ENCODE measurements around the gene TBC1D5.
"Not testable (repeated sequence)": the region's sequence is repeated elsewhere in the genome, so short reads cannot be mapped to it uniquely, and the experiment has no call there.

The TBC1D5 gene

DNA sequence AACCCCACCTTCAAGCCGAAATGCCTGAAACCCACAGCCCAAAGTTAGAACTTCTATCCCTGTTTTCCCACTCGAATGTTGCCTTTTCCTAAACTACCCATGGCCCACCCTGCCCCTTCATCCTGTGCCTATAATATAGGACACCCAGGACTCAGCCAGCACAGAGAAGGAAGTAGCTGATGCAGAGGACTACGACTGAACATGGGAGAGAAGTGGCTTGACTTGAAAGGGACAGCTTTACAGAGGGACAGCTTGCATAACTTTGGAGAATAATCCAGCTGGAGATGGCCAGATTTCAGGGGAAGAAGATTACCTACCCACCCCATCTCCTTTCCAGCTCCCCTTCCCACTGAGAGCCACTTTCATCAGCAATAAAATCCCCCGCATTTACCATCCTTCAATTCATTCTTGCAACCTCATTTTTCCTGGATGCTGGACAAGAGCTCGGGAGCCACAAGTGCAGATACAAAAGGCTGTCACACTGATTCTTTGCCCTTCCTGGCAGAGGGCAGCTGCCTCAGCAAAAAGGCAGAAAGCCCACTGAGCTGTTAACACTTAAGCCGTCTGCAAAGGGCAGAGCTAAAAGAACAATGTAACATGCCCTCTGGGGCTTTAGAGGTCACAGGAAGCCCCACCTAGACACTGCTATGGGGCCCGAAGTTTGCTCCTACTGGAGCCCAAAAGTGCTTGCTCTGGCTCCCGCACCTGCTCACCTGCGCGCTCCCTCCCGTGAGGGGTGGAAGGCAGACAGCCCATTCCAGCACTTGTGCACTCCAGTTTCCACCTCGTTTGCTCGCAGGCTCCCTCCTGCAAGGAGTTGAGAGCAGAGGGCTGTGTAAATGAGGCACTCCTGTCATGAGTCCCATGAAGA lies 224.0 kb downstream of the TBC1D5 start:
- no peak for DNase-seq

DNA sequence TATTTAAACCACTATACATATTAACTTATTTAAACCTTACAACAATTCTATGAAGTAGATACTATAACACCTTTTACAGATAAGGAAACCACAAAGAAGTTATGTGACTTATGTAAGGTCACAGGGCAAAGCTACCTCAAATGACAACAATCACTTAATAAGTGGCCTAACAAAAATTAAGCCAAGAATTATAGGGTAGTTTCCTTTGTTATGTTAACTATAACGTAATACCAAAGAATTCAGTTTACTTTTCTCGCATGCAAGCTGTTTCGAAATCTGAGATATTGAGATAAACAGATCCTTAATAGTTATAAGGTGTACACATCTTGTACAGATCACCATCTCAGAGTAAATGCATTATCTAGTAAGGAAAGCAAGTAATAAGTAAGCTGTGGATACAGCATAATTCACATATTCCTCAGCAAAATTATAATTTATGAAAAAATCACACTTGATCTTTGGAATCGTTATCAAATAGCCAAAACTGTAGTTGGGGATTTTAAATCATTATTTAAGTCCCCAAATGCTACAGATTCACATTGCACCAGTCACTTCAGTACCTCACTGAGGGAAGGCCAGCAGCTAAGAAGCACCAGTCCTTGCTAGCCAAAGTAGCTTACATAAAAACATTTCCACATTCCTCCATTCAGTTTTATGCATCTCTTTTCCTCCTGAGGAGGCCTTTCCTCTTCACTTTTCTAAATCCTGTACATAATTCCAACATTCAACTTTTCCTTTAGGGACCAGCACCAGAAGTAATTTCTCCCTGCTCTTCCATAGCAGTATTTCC lies 226.8 kb downstream of the TBC1D5 start:
- no peak for DNase-seq

DNA sequence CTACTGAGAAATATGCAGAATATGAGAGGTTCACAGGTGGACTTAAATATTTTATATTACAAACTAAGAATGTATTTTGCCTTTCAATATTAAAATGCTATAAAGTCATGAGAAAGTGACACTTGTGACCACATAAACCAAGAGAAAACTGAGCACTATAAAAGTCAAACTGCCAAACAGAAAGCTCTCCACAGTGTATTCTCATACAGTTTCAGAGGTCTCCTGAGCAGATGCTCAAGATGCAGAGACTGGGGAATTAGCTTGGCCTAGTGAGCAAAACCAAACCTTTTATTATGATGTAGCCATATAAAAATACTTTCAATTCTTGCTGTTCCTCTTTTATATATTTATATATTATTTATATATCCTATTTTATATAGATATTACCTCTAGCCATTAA lies 227.8 kb downstream of the TBC1D5 start:
- no peak for DNase-seq

- DNase-seq = no peak
These were observed 232.2 kb downstream of the TBC1D5 start for GRCh38 chr3:17510265-17510664.

DNA sequence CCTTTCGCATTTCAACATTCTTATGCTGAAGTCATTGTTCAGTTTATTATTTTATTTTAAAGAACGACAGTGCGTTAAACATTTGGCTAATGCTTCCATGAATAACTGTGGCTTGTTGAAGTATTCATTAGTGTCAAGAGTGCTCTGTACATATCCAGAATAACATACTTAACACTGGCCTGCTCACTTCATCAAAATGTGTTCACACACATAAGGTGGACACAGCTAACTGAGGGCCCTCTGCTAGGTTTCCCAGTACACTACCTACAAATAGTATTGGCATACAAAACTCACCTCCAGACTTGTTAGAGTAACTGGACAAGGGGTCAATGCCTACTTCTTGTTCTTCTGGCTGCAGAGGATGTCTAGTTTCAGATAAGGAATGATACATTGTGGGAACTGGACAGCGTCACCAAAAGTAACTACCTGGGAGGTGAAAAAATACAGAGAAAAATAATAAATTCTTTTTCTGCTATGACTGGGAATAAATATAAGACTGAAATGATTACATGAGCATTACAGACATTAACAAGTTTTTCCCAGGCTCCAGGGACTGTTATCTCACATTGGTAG lies 234.2 kb downstream of the TBC1D5 start:
- no peak for DNase-seq

GRCh38 chr3:17507480-17507879 lies 235.0 kb downstream of the TBC1D5 start:
- no peak for DNase-seq

DNA sequence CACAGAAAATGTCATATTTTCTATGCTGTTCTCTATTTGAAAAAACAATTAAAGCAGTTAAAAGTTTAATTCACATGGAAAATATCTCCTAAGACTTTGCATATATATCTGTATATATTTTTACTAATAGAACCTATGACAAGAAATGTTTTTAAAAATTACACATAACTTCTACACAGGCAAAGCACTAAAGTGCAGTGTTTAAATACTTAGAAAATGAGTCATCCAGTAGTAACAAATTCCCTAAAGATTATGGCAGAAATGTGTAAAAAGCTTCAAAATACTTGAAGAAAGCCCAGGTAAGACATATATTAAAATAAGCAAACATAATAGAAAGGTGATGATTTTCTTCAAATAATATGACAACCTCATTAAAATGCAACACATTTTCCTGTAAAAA lies 236.6 kb downstream of the TBC1D5 start:
- DNase-seq = no peak

DNA sequence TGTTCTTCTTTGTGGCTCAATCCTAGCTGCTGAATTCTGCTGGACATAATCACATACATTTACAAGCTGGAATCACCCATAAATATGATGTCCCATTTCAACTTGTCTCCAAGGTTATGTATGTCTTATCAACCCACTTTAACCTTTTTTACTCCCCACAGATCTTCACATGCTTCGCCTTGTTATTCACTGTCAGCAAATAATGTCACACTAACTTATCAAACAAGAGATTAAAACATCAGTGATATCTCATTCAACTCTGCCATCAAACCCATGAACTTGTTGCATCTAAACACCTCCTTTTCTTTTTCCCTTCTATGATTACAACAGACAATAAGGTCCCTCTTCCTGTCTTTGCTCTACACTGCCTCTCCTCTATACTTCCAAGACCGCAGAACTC lies 240.7 kb downstream of the TBC1D5 start:
- DNase-seq = no peak

- no peak for DNase-seq
These were observed 241.8 kb downstream of the TBC1D5 start for GRCh38 chr3:17500618-17501017.

GRCh38 chr3:17494117-17494809 lies 248.2 kb downstream of the TBC1D5 start:
- DNase-seq = no peak

DNA sequence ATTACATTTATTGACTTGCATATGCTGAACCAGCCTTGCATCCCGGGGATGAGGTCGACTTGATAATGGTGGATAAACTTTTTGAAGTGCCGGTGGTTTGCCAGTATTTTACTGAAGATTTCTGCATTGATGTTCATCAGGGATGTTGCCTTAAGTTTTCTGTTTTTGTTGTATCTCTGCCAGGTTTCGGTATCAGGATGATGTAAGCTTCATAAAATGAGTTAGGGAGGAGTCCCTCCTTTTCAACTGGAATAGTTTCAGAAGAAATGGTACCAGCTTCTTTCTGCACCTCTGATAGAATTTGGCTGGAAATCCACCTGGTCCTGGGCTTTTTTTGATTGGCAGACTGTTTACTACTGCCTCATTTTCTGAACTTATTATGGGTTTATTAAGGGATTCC lies 250.8 kb downstream of the TBC1D5 start:
- DNase-seq = no peak

GRCh38 chr3:17491190-17491589 lies 251.2 kb downstream of the TBC1D5 start:
- not testable (repeated sequence) for DNase-seq

- no peak for DNase-seq
These were observed 253.3 kb downstream of the TBC1D5 start for GRCh38 chr3:17489139-17489538.

DNA sequence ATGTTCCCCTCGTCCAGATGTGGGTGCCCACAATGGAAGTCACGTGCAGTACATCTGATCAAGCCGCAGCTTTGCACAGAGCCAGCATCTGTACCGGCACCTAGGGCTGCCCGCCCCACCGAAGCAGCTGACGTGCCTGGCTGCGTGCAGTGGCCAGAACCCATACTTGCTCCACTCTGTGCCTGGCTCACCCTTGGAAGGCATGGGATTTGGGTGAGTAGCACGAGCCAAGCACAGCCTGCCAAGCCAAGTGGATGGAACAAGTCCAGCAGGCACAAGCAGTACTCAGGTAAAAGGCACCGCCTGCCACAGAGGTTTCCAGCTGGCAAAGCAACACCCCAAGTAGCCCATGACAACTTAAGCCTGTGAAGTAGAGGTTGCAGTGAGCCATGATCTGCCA lies 261.3 kb downstream of the TBC1D5 start:
- no peak for DNase-seq

DNA sequence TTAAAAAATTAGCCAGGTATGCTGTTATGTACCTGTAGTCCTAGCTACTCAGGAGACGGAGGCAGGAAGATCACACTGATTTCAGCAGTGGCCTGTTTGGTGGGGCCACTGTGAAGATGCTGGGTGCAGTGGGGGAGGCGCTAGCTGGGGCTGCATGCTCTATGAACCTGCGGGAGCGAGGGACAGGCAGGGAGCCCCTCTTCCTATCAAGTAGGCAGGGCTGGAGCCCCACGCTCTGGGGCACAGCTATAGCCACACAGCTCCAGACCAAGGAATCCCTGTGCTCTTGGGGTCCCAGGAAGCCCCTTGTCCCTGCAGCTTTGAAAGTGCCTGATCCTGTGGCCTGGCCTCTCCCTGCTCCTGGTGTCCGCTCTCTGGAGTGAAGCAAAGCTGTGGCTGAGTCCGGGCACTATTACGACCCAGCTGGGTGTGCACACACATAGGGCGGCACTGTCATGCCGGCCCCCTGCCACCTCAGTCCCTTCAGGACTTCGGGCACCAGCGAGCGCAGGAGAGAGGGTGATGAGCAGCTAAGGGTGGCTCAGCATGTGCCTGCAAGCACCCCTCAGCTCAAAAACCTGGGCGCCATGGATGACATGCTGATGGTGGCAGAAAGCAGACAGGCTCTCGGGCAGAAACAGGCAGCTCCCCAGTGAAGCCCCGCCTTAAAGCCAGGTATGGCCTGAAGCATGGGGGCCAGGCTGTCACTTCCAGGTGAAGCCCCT lies 262.6 kb downstream of the TBC1D5 start:
- no peak for DNase-seq

- DNase-seq = no peak
These were observed 263.8 kb downstream of the TBC1D5 start for GRCh38 chr3:17478673-17479072.

DNA sequence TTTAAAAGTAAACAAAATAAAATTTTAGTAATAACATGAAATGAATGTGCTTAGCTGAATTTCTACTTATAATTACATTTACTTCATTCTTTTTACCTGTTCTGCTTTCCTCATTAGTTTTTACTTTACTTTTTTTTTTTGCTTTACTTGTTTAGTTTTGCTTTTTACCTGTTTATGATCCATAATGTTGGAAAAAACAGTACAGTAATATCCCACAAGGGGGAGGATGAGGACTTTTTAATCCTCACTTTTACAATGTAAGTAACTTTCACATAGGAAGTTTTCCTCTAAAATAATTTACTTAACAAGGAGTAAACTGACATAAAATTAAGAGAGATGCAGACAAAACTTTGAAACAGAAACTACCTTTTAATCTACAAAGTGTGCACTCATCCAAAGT lies 268.7 kb downstream of the TBC1D5 start:
- no peak for DNase-seq

- no peak for DNase-seq
These were observed 272.5 kb downstream of the TBC1D5 start for GRCh38 chr3:17469954-17470353.

DNA sequence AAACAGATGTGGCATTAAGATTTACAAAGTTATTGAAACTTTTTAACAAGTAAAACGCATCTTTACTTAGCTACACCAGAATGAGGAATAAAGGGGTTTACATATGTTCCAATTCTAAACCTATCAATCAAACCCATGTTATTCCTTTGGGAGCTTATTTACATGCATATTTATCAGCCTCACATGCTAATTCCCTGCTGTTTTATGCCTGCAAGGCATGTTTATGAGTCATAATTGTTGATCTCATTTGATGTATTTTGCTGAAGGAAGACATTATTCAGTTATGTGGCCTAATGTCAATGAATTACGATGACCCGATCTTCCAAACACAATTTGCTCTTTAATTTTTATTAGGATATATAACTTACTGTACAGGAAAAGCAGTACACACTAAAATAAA lies 272.9 kb downstream of the TBC1D5 start:
- no peak for DNase-seq

- no peak for DNase-seq
These were observed 276.4 kb downstream of the TBC1D5 start for GRCh38 chr3:17466028-17466427.

DNA sequence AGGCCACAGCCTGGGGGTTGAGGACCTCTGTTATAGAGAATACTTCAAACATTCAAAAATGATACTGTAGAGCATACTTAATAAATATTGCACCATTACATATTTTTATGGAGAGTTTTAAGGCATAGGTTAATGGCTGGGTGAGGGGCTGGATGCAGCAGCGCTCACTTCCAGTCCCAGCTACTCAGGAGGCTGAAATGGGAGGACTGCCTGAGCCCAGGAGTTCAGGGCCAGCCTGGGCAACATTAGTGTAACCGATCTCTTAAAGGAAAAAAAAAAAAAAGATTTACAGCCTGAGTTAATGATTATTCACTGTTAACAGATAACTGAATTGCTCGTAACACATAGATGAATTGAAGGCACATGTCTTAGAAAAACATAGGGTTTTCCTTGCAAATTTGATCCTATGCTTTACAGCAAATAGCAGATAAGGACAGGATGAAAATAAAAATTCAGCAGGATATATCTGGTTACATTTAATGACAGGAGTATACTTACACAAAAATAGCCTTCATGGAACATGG lies 282.9 kb downstream of the TBC1D5 start:
- DNase-seq = no peak

GRCh38 chr3:17456650-17457049 lies 285.8 kb downstream of the TBC1D5 start:
- DNase-seq = no peak
